ENCODE measurements around the gene UBALD2. TPM values are rescaled to one million over a fixed set of nuclear protein-coding genes. Genes with fewer than 3 reads are reported as not detected.
"Not testable (repeated sequence)": the region's sequence is repeated elsewhere in the genome, so short reads cannot be mapped to it uniquely, and the experiment has no call there.

Gene UBALD2
- total RNA-seq, 1 donor from 2014 or later: 2.8 TPM

- no peak for DNase-seq
Measured at GRCh38 chr17:76266244-76266938, 1.2 kb downstream of the UBALD2 start.

GRCh38 chr17:76267051-76267576, 2.0 kb downstream of the UBALD2 start:
- DNase-seq: no peak

GRCh38 chr17:76267581-76268001, 2.4 kb downstream of the UBALD2 start:
- not testable (repeated sequence) for DNase-seq

- peak; percentile 69 for DNase-seq
Measured at GRCh38 chr17:76268015-76268749, 3.0 kb downstream of the UBALD2 start.

GRCh38 chr17:76268991-76269981, 4.1 kb downstream of the UBALD2 start:
- no peak for DNase-seq

- no peak for DNase-seq
Measured at GRCh38 chr17:76270127-76270592, 5.0 kb downstream of the UBALD2 start.

- DNase-seq: no peak
Measured at GRCh38 chr17:76270770-76271668, 5.9 kb downstream of the UBALD2 start.

- no peak for DNase-seq
Measured at GRCh38 chr17:76271669-76272540, 6.8 kb downstream of the UBALD2 start.

- no peak for DNase-seq
Measured at GRCh38 chr17:76272541-76273444, 7.6 kb downstream of the UBALD2 start.

GRCh38 chr17:76273445-76274111, 8.4 kb downstream of the UBALD2 start:
- DNase-seq: no peak

GRCh38 chr17:76274112-76274956, 9.2 kb downstream of the UBALD2 start:
- no peak for DNase-seq

- no peak for DNase-seq
Measured at GRCh38 chr17:76275382-76276068, 10.4 kb downstream of the UBALD2 start.

- DNase-seq: no peak
Measured at GRCh38 chr17:76276069-76276431, 10.9 kb downstream of the UBALD2 start.

GRCh38 chr17:76276461-76277299, 11.5 kb downstream of the UBALD2 start:
- no peak for DNase-seq

GRCh38 chr17:76277300-76278267, 12.4 kb downstream of the UBALD2 start:
- DNase-seq: no peak

Measured in occipital lobe (tissue), 2 donors.